Measurements from ENCODE around the gene ANO6.
"Not testable (repeated sequence)": the region's sequence is repeated elsewhere in the genome, so short reads cannot be mapped to it uniquely, and the experiment has no call there.

ANO6 gene

GRCh38 chr12:45298047-45298446, 82.2 kb downstream of the ANO6 start:
- DNase-seq (ENCODE audit: extremely low spot score, insufficient read length, low read depth) (no peak), FAIRE-seq (no peak)

DNA sequence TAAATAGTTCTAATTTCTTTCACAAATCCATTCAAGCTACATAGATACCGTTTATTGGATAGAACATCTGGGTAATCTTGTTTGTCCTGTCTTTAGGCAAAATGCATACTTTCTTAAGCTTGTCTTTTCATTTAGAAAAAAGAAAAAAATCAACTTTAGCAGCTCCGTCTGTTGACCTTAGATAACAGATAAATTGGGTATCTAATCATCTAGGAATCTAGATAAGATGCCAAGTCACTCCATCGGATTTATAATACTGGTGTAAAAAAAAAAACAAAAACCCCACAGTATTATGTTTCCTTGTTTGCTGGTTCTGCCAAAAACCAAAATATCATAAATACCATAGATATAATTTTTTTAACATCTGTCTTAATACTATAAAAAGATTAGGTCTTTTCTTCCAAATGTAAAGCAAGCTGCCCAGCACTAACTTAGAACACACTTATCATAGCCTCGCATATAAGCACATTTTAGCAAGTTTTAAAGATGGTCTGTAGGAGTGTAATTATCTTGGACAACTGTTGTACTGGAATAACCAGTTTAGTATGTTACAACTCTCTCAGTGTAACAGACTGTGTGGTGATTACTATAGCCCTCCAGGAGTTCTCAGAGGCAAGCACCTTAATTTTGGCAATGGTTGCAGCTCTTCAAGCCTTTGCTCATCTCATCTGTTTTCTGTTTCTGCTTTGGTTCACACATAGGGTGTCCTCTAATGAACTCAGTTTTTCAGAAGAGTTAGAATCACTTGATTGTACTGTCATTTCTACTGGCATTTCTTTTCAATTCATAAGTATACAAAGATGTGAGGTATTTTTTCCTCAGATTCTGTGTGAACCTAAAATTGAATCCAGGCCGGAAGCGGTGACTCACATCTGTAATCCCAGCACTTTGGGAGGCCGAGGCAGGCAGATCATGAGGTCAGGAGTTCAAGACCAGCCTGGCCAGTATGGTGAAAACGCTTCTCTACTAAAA, 83.1 kb downstream of the ANO6 start:
- DNase-seq (ENCODE audit: extremely low spot score, insufficient read length, low read depth), result no peak
- FAIRE-seq, result no peak

DNA sequence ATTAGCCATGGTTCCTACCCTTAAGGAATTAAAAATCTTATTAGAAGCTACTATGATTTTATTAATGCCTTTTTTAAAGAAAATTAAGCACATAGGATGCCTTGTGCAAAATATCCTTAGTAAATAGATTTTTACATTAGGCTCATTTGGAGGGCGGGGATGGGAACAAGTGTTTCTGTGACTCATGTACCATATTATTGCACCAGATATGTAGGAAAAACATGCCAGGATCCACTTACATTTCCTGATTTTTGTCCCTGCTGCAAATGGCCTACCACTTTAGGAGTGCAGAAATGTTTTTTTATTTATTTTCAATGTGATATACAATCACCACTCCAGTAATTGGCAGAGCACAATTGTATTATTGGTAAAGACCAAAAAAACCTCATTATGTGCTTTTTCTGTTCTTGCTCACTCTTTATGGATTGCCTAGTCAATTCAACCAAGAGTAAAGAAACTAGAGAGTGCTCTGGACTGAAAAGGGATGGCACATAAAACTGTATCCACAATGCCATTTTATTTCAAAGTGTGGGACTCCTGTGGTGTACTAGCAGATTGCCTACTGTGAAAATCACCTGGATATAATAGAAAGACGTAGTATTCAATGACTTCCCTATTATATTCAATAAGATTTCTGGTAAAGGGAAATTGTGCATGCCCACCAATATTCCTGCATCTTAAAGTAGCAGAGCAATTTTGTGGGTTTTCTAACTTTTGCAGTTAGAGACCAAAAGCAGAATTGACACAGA, 86.9 kb downstream of the ANO6 start:
- DNase-seq (ENCODE audit: extremely low spot score, insufficient read length, low read depth), result no peak
- FAIRE-seq, result no peak

GRCh38 chr12:45303945-45304344, 88.0 kb downstream of the ANO6 start:
- DNase-seq (ENCODE audit: extremely low spot score, insufficient read length, low read depth) (no peak), FAIRE-seq (no peak)

DNA sequence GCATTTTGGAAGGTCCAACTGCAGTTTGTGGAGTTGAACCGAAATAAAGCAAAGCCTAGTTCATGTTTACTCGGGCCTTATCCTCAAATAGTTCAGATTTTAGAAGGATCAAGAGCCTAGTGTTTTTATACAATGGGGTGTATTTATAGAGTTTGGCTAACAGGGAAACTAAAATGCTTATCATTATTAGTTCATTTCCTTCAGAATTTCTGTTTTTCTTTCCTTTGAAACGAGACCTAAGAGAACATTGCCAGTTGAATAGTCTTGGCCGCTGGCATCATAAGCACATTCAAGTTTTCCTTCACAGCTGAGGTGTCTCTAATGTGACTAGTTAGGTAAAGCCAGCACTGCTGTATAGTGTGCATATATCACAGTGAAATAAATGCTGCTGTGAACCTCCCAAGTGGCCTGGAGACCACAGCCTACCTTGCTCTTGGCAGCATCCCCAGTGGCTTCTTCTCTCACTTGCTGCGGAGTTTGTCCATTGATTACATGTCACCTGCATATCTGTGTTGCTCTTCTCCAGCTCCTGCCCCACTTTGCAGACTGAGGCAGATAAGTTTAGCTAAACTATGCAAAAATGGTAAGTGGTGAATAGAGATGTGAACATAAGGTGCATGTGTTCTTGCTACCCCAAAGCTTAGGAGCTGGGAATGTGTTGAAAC, 88.8 kb downstream of the ANO6 start:
- FAIRE-seq (no peak), DNase-seq (ENCODE audit: extremely low spot score, insufficient read length, low read depth) (no peak)

DNA sequence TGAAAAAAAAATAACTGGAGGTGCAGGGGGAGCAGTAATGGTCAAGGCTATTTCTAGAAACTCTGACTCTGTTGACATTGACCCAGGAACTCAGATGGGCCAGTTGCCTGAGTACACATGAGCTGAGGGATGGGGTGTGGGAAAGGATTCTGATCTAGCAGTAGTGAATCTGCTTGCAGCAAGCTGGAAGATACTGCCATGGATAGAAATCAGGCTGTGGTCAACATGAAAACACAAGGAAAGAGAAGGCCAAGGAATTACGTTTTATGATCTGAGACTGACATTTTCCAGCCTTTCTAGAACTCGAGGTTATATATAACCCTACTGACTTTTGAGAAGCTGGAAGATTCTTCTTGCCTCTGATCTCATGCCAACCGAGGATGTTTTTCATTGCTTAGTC, 90.0 kb downstream of the ANO6 start:
- DNase-seq (ENCODE audit: extremely low spot score, insufficient read length, low read depth) (no peak), FAIRE-seq (no peak)

DNA sequence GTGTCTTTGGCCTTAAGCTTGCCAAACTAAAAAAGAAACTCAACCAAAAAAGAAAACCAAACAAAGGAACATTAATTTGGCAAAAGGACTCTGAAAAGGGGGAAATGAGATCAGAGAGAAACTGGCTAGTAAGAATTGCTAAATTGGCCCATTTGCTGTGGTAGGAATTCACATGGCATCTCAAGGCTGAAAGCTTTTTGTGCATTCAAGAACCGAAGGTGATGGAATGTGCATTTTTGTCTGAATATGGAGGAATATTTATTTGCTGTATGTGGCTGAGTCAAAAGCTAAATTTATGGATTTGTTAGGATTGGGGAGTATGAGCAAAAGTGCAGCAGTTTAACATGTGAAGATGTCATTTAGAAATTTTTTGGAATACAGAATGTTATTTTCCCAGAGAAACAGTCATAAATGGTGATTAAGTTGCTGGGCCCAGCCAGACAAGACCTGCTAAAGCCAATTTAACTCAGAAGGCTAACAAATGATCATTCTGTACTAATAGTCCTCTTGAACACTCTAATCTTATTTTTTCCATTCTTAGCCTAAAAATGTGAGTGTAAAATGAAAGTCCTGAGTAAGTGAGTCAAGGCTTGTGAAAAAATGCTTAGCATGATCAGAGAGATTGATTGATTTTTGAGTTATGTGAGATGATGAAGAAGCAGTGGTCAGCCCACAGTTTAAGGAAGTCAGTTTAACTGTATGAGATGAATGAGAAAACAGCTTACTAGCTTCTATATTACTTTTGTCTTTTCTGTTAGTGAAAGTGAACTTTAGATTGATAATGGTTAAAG, 94.1 kb downstream of the ANO6 start:
- no peak for DNase-seq (ENCODE audit: extremely low spot score, insufficient read length, low read depth)
- FAIRE-seq, result no peak

GRCh38 chr12:45310627-45310968, 94.7 kb downstream of the ANO6 start:
- no peak for DNase-seq (ENCODE audit: extremely low spot score, insufficient read length, low read depth)

DNA sequence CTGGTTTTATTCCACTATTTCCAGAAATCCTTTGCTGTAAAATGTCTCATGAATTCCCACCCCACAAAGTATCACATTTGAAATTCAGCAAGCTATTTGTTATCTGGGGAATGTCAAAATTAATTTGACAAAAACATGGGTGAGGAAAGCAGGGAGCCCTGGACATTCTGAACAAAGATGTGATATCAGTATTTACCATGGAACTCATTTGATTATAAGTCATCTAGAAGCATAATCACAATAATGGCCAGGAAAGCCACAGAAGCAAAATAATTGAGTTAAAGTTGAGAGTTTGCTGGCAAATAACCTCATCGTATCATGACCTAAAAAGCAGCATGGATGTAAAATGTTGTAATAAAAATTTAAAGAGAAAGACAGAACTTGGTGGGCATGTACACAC, 96.1 kb downstream of the ANO6 start:
- no peak for DNase-seq (ENCODE audit: extremely low spot score, insufficient read length, low read depth)

More at GRCh38 chr12:45310627-45310968, 94.7 kb downstream of the ANO6 start:
- no peak for FAIRE-seq

DNA sequence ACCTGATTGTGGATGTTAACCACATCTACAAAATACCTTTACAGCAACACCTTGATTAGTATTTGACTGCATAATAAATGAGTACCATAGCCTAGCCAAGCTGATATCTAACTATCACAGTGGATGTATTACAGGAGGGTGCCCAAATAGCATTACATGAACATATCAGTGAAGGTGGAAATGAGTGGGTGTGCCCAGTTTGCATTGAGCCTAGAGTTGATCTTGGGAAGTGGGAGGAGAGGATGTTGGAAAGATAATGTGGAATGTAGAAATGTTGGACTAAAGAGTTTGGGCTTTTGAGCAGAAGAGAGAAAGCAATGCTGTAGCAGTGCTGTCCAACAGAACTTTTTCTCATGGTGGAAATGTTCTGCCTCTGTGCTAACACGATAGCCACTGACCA, 98.9 kb downstream of the ANO6 start:
- FAIRE-seq, result no peak
- no peak for DNase-seq (ENCODE audit: extremely low spot score, insufficient read length, low read depth)

More for the DNA sequence above, 96.1 kb downstream of the ANO6 start:
- FAIRE-seq, result no peak

DNA sequence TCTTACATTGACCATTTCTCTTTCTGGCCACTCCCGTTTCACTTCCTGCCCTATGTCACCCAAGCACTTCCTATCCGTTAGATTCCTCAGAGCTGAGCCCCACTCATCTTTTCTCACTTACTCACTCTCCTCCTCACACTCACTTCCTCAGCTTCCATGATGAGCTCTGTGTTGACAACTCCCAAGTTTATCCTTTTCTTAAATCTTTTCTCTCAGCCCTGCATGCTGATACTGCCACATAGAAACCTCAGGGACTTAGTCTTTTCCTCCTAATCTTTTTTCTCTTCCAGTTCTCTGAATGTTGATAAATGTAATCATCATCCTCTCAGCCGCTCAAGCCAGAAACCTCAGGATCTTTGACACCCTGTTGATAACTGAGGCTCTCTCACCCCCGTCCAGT, 99.6 kb downstream of the ANO6 start:
- no peak for DNase-seq (ENCODE audit: extremely low spot score, insufficient read length, low read depth)
- FAIRE-seq, result no peak

- not testable (repeated sequence) for FAIRE-seq
Measured at GRCh38 chr12:45317261-45317660, 101.4 kb downstream of the ANO6 start.

DNA sequence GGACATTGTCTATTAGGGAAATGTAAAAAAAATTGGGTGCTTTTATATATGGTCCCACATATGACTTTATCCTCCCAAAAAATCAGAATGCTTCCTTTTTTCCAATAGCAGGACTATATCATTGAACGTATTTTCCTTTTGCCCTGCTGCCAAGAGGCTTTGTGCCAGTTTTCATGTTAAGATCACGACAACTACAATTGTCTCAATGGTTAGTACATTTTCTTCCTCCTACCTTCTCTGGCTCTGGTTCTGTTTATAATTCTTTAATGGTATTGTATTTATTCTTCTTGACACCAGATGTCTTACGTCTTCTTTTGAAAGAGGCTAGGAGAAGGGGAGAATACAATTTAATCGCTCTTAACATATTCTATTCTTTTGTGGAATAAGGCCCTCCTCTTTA, 106.9 kb downstream of the ANO6 start:
- DNase-seq (ENCODE audit: extremely low spot score, insufficient read length, low read depth), result no peak
- FAIRE-seq, result no peak

More at GRCh38 chr12:45317261-45317660, 101.4 kb downstream of the ANO6 start:
- DNase-seq (ENCODE audit: extremely low spot score, insufficient read length, low read depth), result not testable (repeated sequence)

- FAIRE-seq, result no peak
- no peak for DNase-seq (ENCODE audit: extremely low spot score, insufficient read length, low read depth)
Measured at GRCh38 chr12:45324391-45324790, 108.5 kb downstream of the ANO6 start.

DNA sequence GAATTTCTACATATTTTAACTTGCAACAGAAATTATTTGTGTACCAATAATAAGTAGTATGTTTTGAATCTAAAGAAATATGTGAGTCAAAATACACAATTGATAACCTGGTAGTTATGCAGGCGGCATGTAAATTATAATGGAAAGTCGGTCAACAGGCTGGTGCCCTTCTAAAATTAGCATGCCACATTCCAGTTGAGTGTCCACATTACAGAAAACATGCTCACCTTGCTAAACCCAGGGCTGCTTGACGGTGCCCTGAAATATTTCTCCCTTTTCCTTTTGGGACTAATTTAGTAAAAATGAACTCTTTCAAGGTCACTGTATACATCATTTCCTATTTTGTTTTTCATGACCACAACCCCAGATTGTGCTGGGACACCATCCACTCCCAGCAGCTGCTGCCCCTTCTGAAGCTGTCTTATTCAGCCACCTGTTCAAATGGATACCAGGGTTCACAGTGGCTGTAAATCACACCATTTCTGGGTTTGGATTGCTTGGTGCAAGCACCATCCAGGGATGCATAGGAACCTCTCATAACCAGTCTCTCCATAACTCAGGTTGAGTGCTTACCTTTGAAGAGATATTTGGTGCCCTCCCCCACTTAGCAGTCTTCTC, 110.6 kb downstream of the ANO6 start:
- no peak for FAIRE-seq
- no peak for DNase-seq (ENCODE audit: extremely low spot score, insufficient read length, low read depth)

DNA sequence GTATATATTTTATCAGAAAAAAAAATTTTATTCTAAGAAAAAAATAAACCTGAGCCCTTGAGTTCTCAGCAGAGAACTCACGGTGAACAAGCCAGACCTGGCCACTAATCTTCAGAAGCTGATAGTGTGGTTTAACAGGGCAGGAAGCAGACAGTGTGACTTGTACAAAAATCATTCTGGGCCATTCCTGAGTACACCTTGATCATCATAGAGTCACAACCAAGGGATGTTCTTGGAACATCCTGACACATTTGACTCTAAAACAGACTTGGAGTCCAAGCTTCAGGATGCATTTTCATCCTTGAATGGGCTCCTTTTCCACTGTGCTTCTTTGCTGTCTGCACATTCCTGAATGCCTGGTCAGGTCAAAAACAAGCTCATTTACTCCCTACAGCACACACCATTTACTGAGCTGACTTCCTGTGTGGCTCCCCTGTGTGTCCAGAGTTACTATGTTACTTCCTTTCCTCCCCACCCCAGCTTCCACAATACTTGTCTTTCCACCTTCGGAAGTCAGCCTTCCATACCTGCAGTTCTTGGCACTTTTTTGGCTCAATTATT, 112.0 kb downstream of the ANO6 start:
- no peak for DNase-seq (ENCODE audit: extremely low spot score, insufficient read length, low read depth)
- no peak for FAIRE-seq

DNA sequence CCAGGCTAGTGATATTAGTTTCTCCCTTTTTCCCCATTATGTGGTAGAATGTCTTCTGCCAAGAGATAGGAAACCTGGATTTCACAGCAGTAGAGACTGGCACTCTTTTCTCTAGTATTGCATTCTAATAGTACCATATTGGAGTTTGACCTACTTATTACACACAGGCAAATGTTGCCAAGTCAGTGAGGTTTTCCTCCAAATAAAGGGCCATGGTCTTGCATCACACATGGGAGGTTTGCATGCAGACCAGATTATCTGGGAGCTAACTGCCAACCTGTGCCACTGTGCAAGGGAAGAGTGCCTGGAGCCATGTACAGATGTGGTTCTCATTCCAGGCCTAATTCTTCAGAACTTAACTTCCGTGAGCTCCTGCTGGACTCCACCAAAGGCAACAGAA, 113.3 kb downstream of the ANO6 start:
- FAIRE-seq, result no peak
- no peak for DNase-seq (ENCODE audit: extremely low spot score, insufficient read length, low read depth)

GRCh38 chr12:45329702-45330101, 113.8 kb downstream of the ANO6 start:
- FAIRE-seq (no peak), DNase-seq (ENCODE audit: extremely low spot score, insufficient read length, low read depth) (no peak)

DNA sequence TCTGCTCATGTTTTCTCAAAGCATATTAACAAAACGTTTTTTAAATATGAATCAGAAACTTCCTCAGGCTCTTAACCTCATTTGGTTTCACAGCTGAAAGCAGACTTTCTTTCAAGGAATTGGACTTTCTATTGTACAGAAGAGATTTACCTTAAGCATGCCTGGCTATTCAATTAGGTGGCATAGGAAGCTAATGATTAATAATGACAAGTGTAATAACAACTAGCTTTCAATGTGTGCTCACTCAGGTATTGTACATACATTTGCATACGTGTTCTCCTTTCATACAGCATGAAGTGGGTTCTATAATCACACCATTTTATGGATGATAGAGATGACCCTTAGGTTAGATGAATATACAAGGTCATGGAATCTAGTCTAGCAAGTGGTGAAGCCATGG, 115.7 kb downstream of the ANO6 start:
- FAIRE-seq, result peak; percentile 70

More for the DNA sequence above, 115.7 kb downstream of the ANO6 start:
- DNase-seq (ENCODE audit: extremely low spot score, insufficient read length, low read depth), result no peak
